ENCODE measurements around the gene FAF2.

The FAF2 gene

DNA sequence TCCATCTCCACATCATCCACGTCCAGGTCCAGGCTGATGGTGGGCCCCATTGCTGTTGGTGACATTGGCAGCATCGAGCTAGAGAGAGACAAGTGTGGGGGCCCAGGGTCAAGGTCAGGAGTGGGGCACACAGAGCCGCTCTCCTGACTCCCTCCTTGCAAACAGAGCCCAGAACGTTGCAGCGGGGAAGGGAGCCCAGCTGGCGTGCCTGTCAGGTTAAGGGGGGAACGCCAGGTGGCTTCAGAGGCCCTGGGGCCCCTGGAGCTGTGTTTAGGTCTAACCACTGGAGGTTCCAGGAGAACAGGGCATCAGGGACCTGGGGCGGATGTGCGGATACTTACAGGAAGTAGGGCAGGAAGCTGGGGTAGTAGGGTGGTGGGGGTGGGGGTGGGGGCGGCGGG is 81.6 kb downstream of the FAF2 start:
- FAIRE-seq (no peak), DNase-seq (ENCODE audit: insufficient read length, low spot score) (peak; percentile 68)

DNA sequence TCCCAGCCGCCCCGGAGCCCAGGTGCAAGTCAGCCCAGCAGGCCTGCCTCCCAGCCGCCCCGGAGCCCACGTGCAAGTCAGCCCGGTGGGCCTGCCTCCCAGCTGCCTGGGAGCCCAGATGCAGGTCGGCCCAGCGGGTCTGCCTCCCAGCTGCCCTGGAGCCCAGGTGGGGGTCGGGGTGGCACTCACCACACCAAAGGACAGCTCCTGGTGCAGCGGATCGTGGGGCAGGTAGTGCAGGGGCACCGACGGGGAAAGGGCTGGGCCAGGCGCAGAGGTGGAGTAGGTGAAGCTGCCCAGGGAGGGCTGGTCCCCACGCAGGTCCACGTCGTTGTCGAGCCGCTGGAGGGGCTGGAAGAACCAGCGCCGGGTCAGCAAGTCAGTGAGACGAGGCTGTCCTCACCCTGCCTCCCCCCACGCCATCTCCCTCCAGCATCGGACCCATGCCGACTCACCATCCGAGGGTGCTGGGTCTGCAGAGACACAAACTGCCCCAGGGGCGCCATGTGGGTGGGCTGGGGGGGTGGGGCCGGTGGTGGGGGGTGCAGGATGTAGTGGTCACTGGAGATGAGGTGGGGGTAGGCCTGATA is 82.3 kb downstream of the FAF2 start:
- no peak for FAIRE-seq
- no peak for DNase-seq (ENCODE audit: insufficient read length, low spot score)

DNA sequence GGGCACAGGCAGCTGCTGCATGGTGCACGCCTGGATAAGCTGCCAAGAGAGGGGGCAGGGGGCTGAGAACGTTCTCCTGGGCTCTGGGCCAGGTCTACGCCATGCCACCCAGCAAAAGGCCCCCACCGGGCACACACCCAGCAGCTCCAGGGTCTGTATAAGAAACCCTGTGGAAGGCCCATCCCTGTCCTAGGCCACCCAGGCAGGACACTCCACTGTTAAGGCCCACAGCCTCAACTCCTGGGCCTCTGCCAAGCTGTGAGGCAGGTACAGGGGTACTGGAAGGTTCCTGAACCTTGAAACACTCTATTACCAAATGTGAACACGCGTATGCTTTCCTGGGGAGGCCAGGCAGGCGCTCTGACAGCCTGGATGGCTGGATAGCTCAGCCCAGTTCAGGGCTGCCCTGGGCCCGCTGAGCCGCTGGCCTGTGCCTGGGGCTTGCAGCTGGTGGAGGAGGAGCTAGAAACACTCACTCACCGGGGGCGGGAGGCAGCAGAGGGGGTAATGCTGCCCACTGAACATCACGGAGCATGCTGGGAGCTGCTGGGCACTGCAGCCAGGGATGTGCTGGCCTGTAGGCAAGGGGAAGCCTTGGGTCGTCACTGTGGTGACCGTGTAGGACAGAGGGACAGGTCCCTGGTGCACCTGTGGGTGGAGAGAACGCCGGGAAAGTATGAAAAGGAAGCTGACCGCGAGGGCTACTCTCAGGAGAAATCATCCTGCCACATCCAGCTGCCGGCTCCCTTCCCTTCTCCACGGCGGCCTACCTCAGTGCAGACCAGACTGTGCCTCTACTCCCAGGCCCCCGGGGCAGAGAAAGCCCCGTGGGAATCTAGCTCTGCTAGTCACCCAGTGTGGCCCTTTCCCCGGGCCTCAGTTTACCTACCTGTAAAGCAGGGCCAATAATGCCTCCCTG is 83.1 kb downstream of the FAF2 start:
- FAIRE-seq (no peak), DNase-seq (ENCODE audit: insufficient read length, low spot score) (no peak)

DNA sequence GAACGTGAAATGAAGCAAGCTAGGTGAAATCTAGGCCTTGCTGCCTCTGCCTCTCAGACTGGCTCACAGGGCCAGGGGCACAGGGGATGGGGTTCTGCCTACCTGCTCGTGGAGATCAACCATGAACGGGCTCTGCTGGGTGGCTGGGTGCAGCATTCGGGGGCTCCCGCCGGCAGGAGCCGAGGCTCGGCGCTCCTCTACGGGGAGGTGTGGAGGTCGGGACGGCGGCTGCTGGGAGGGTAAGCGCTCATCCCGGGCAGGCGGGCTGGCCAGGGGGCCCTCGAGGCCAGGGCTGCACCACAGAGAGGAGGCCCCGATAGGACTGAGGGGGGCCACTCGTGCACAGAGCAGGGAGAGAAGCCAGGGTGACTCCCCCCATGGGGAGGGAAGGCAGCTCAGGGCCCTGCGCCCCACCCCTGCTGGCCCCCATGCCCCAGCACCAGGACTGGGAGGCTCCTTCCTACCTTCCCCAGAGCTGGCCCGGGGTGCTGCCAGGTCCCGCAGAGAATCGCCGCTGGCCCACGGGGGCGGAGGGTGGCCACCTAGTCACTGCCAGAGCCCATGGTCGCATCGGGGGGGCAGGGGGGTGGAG is 83.8 kb downstream of the FAF2 start:
- FAIRE-seq (no peak), DNase-seq (ENCODE audit: insufficient read length, low spot score) (no peak)

DNA sequence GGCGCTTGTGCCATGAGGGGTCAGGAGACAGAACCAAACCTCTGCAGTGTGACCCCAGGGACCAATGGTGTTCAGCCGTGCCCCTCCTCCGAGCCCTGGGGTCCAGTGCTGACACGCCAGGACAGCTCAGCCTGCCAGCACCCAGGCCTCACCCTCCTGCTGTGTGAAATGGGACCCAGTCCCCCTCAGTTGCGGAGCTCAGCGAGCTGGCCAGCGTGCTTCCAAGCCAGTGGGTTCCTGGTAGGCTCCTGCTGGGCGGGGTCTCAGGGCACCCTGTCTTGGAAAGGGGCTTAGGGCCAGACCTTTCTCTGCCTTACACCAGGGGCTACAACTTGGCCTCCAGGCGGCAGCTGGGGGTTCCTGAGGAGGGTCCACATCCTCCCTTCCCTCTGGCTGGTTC is 84.6 kb downstream of the FAF2 start:
- no peak for DNase-seq (ENCODE audit: insufficient read length, low spot score)
- FAIRE-seq, result no peak

DNA sequence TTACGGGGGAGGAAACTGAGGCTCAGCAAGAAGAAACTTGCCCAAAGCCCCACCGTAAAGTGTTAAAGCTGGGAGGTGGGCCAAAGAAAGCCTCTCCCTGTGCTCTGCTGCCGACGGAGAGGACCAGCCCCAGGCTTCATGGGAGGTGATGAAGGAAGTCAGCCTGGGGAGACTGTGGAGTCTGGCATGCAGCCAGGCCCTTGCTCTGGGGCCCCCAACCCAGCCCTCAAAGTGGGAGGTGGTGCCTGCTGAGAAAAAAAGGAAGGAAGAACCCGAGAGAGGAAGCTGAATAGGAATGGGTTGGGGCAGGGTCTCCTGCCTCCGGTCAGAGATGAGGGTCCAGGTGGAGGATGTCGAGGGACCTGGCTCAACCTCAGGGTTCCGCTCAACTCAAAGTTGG is 85.2 kb downstream of the FAF2 start:
- FAIRE-seq (peak; percentile 56), DNase-seq (ENCODE audit: insufficient read length, low spot score) (no peak)

DNA sequence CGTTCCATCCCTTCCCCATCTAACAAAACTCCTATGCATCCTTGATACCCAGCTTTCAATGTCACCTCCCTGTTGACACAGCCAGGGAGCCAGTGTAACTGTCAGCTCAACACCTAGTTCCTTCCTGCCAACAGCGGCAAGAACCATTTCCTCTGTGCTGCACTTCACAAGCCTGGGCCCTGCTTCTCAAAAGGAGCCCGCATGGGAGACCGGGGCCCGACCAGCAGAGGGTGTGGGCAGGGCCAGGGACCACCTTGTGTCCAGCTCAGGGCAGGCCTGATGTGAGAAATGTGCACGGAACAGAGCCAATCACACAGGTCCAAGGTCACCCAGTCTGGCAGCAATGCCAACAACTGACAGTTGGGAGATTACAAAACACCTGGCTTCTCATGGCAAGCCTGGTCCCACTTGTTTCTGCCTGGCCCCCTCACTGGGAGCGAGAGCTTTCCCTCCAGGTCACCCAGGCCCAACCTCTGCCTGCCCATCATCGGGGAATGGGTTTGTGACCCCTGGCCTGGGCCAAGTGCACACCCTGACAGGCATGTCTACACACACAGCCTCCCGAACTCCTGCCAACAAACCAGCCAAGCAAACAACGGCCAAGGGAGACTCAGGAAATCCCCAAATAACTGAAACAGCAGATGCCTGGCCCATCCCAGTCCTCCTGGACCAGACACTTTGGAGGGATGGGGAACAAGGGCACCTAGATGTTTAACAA is 85.9 kb downstream of the FAF2 start:
- FAIRE-seq, result peak; percentile 79
- no peak for DNase-seq (ENCODE audit: insufficient read length, low spot score)

DNA sequence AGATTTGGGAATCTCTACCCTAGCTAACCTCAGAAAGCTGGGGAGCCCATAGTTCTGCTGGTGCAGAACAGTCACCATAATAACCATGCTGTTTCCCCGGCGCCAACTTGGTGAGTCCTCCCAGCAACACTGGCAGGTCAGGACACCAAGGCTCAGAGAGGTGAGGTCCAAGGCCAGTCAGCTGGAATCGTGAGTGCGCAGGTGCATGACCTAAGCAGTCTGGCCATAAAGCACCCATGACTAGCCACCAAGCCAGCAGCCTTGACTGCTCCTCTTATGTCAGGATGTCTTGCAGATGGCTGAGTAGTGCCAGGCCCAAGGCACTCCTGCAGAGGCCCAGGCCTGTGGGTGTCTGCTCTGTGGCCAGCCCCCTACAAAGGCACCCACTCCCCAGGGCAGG is 86.5 kb downstream of the FAF2 start:
- no peak for DNase-seq (ENCODE audit: insufficient read length, low spot score)
- peak; percentile 28 for FAIRE-seq

DNA sequence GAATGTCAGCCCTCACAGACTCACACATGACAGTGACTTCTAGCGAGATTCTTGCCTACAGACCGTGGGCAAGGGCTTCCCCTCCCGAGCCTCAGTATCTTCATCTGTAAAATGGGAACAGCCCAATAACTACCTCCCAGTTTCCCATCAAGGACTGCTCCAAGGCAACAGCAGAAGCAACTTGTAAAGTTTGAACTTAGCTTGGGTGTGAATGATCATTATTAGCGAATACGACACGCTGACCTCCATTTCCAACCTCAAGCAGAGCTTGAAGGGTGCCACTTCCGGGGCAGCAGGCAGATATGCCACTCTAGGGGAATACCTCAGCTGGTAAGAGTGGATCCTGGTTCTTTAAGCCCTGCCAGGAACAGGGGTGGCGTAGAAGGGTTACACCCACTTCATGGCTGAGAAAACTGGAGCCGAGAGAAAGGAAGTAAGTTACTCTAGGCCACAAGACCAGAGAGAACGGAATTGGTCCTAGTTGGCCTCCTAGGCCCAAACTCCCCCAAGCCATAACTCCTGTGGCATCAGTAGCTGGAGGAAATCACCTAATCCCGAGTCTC is 87.0 kb downstream of the FAF2 start:
- FAIRE-seq, result peak; percentile 97
- no peak for DNase-seq (ENCODE audit: insufficient read length, low spot score)

DNA sequence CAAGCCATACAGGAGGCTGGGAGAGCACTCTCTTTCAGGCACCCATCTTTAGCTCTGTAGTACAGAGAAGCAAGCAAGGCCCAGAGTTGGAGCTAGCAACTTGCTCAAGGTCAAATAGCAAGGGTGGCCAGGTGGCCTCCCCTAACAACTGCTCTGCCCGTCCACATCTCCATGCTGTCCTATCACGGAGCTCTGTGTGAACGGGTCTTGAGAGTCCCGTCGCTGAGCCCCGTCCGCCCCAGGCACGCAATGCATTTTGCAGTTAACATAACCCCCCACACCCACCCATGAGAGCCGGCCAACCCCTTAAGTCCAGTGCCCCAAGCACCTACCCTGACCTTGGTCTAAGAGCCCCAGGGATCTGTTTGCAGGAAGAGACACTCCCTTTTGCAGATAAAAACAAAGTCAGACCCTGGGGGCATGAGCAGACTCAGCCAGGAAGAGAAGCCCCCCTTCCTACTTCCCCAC is 87.5 kb downstream of the FAF2 start:
- FAIRE-seq (no peak), DNase-seq (ENCODE audit: insufficient read length, low spot score) (no peak)

DNA sequence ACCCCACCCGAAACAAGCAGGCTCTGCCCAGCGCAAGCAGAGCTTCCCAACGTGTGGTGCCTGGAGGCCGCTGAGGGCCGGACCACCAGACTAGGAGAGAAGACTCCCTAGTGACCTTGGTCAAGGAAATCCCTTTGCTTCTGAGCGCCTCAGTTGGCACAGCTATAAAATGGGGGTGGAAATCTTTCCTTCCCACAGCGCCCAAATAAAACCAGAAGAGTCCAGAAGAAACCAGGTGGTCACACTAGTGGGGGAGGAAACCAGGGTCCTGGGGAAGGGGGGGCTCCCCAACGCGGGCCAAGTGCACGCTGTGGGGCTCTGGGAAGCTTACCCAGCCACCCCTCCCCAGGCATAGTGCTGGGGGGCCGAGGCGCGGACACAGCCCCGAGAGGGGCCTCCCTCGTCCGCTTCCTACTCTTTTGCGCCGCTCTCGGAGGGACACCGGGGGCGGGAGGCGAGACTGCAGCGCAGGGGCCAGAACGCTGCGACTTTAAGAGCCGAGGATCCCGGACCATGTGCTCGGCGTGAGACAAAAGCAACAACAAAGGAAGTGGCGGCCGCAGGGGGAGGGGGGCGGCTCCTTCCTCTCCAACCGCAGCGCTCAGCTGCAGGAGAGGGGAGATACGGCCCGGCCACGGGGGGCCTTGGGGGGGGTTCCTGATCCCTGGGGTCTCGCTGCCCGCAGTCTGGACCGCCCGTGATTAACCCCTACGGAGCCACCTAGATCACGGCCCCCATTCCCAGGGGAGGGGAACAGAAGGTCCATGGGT is 88.1 kb downstream of the FAF2 start:
- peak; percentile 60 for FAIRE-seq
- DNase-seq (ENCODE audit: insufficient read length, low spot score), result peak; percentile 69

DNA sequence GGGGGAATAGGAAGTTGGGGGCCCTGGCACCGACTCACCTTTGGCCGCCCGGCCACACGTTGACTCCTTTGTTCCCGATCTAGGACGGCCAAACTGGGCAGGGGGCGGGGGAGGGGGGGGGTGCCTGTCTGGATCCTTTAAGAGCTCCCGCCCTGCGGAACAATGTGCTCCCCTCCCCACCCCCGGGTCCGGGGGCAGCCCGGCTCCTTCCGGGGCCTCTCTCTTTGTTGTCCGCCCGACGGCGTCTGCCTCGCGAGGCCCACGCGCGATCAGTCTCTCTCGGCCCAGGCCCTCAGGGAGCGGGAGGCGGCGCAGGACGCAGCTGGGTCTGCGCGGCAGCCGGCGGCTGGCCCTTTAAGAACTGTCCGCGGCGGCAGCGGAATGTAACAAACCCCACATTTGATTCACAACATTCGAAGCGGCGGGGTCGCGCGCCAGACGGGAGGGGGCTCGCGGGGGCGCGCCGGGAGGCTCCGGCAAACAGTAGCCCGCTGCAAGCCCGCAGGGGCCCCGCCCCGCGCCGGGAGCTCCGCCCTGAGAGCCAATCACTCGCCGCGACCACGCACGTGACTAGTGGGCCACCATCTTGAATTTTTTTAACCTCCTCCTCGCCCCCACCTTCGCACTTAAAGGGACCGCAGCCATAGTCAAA is 88.8 kb downstream of the FAF2 start, which contains the start of gene RNF44:
RNF44 (minus strand) TSS at position 501 of the 652 bp plus-strand sequence. CDS start 4,930 bp downstream, outside the sequence.
- DNase-seq (ENCODE audit: insufficient read length, low spot score) (peak; percentile 71), FAIRE-seq (peak; percentile 78)

DNA sequence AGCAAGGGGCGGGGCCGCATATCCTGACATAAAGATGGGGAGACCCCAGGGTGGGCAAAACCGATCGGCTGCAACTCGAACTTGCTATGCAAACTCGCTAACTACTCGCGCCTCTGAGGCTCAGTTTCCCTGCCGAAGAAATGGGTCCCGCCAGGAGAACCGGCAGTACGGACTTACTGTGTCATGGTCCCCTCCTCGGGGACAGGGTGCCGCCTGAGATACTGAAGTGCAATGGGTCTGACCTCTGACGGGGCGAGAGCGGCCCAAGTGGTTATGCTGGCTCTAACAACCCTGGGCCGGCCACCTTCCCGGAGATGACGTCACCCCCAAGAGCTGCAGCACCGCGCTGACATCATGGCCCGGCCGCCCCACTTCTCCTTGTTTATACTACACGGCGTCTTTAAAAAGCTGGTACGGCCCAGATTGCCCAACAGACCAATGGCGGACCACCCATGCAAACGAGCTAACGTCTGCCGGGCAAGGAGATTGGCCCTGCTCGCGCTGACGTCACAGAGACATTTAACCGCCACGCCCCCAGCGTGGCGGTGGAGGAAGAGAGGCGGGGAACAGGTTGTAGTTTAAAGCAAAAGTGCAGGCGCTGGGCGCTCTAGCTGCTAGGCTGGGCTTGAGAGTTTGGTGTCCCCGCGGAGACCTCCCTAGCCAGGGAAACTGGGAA is 89.5 kb downstream of the FAF2 start:
- peak; percentile 96 for FAIRE-seq
- peak; percentile 83 for DNase-seq (ENCODE audit: insufficient read length, low spot score)

DNA sequence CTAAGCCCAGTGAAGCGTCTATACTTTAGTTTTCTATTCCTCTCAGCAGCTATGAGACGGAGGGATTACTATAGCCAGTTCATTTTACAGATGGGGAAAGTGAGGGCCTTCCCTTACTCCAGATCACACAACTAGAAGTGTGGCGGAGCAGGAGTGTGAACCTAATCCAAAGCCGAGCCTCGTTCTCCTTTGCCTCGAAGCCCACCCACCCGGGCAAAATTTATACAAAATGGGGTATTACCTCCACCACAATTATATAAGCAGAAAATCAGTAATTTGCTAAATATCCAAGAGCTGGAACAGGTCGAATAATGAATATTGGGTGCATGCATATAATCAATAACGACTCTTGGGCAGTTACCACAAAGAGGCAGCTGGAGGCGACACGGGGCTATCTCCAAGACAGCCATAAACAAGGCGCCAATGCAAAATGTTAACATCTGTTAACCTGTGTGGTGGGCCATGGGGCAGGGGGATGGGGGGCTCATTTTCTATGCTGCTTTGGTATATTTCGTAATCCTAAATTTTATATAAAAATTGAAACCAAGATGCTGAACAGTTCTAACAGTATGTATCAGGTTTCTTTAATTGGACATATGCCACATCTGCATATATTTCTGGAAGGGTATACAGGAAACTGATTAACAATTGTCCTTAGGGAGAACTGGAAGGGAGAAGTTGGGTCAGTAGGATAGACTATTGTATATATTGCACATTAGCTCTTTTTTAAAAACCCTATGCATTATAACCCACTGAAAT is 90.2 kb downstream of the FAF2 start:
- DNase-seq (ENCODE audit: insufficient read length, low spot score) (no peak), FAIRE-seq (no peak)

DNA sequence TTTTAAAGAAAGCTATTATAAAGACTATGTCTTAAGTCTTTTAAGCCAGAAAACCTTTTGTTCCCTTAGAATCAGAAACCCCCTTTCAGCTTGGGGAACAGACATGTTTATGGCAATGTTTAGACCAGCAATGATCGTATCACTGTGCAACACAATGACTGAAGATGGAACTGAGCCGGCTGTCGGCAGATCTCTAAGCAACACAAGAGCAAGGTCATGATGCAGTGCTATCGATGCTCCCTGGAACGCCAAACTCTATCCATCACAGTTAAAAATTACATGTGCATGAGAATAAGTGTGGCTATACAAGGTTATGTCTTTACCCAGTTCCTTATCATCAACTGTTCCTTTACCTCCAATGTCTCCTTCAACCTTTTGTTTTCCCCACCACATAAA is 90.8 kb downstream of the FAF2 start:
- DNase-seq (ENCODE audit: insufficient read length, low spot score), result no peak
- no peak for FAIRE-seq

DNA sequence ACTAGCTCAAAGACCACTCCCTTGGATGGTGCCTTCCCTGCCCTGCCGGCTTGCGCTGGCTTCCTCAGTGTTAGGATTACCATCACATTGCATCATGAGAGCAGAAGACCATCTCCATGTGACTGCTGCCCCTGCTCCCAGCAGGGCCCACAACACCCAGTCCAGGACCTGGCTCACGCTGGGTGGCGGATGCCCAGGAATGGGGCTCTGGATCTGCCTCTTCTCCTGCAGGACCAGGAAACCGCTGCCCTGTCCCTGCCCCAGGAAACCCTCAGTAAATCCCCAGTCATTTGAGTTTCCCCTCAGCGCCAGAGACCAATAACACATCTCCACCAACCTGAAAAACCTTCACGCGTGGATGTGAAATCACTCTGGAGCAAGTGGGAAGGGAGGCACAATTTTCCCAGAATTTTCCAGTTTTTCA is 92.3 kb downstream of the FAF2 start:
- FAIRE-seq (no peak), DNase-seq (ENCODE audit: insufficient read length, low spot score) (no peak)

DNA sequence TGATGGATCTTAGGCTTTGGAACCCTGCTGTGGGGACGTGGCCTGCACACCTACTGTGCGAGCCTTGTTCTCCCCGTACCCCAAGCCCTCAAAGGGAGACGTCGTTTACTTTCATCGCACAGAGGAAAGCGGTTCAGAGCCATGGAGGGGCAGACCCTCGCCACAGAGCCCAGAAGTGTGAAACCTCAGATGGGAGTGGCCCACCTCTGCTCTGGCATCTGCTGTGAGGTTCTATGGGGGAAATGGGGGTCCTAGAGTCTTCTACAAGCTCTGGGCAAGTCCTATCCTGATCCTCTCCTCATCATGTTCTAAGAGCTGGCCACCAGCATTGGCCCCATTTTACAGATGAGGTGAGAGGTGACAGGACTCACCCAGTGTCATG is 92.8 kb downstream of the FAF2 start:
- DNase-seq (ENCODE audit: insufficient read length, low spot score) (no peak), FAIRE-seq (no peak)

Data from GM19239 (cell line).